HEK293T (cell line): ENCODE data around the gene MMP11.

Source experiments
- CTCF ChIA-PET: fragments of 350-600 bp; formaldehyde crosslinking; extraction: SDS; loops from one replicate; lab custom pipeline; 2021; ENCODE audit warnings: antibody characterized with exemption, inconsistent platforms; lab: Yijun Ruan, JAX
- POLR2A ChIA-PET: fragments of 350-600 bp; formaldehyde crosslinking; extraction: SDS; loops from one replicate; lab custom pipeline; 2020; ENCODE audit warnings: antibody characterized with exemption, inconsistent platforms; lab: Yijun Ruan, JAX
- DNase-seq: peaks from one replicate; pipeline ENCODE4 v3.0.0; 2012; ENCODE audit warnings: mixed read lengths; ENCODE audit errors: extremely low spot score
- ARNT ChIP-seq: fragments of 450-650 bp; IDR thresholded peaks from 2 replicates; pipeline ENCODE4 v1.6.1; 2017; ENCODE audit warnings: mild to moderate bottlenecking
- BHLHE40 ChIP-seq: fragments of 450-650 bp; IDR thresholded peaks from 2 replicates; pipeline ENCODE4 v1.6.1; 2016; ENCODE audit warnings: mild to moderate bottlenecking, moderate library complexity, borderline replicate concordance
- CTBP1 ChIP-seq: fragments of 450-650 bp; IDR thresholded peaks from 2 replicates; pipeline ENCODE4 v1.6.1; 2016; ENCODE audit warnings: borderline replicate concordance
- ELF4 ChIP-seq: fragments of 450-650 bp; IDR thresholded peaks from 2 replicates; pipeline ENCODE4 v1.6.1; 2017; ENCODE audit warnings: antibody characterized with exemption
- FOXA1 ChIP-seq: fragments of 450-650 bp; IDR thresholded peaks from 2 replicates; pipeline ENCODE4 v1.6.1; 2016; ENCODE audit warnings: mild to moderate bottlenecking
- FOXK2 ChIP-seq: fragments of 450-650 bp; IDR thresholded peaks from 2 replicates; pipeline ENCODE4 v1.6.1; 2016; ENCODE audit warnings: mild to moderate bottlenecking
- FOXM1 ChIP-seq: fragments of 450-650 bp; IDR thresholded peaks from 2 replicates; pipeline ENCODE4 v1.6.1; 2017; ENCODE audit warnings: mild to moderate bottlenecking, borderline replicate concordance
- HDGF ChIP-seq: fragments of 450-650 bp; IDR thresholded peaks from 2 replicates; pipeline ENCODE4 v1.6.1; 2017; ENCODE audit warnings: antibody characterized with exemption, borderline replicate concordance
- L3MBTL2 ChIP-seq: fragments of 450-650 bp; conservative IDR thresholded peaks from 2 replicates; pipeline ENCODE4 v1.6.1; 2016; ENCODE audit warnings: mild to moderate bottlenecking
- LEF1 ChIP-seq: fragments of 450-650 bp; IDR thresholded peaks from 2 replicates; pipeline ENCODE4 v1.6.1; 2017; ENCODE audit warnings: mild to moderate bottlenecking, borderline replicate concordance
- NFRKB ChIP-seq: fragments of 450-650 bp; IDR thresholded peaks from 2 replicates; pipeline ENCODE4 v1.6.1; 2016; ENCODE audit warnings: mild to moderate bottlenecking, moderate library complexity
- SP1 ChIP-seq: fragments of 450-650 bp; IDR thresholded peaks from 2 replicates; pipeline ENCODE4 v1.6.1; 2017
- SUZ12 ChIP-seq: fragments of 450-650 bp; IDR thresholded peaks from 2 replicates; pipeline ENCODE4 v1.6.1; 2016; ENCODE audit warnings: mild to moderate bottlenecking
- TARDBP ChIP-seq: fragments of 450-650 bp; IDR thresholded peaks from 2 replicates; pipeline ENCODE4 v1.6.1; 2016
- ZNF384 ChIP-seq: fragments of 450-650 bp; IDR thresholded peaks from 2 replicates; pipeline ENCODE4 v1.6.1; 2016
- TF ChIP-seq, protein P1 (sequence below): fragments of 450-650 bp; IDR thresholded peaks from 2 replicates; pipeline ENCODE4 v1.6.1; 2016

The MMP11 gene

DNA sequence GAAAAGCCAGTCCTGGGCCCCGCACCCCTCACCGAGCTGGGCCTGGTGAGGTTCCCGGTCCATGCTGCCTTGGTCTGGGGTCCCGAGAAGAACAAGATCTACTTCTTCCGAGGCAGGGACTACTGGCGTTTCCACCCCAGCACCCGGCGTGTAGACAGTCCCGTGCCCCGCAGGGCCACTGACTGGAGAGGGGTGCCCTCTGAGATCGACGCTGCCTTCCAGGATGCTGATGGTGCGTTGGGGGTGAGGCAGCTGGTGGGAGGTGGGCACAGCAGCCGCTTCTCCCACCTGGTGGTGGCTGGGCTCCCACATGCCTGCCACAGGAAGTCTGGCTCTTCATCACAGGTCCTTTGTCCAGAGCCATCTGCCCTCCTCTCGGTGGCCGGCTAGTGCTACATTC, 9.6 kb downstream of the MMP11 start:
- CTCF ChIA-PET: no interaction called here
- no peak for DNase-seq
- TF ChIP-seq BHLHE40: no peak
- no peak for TF ChIP-seq ARNT
- no peak for TF ChIP-seq FOXM1
- no peak for TF ChIP-seq FOXA1
- TF ChIP-seq SP1: no peak
- TF ChIP-seq LEF1: no peak
- POLR2A ChIA-PET: interaction anchor here (0.9 kb wide), 1 partner anchor 76 kb away, joined by 3 read pairs; the partner anchor contains the start of gene SLC2A11

DNA sequence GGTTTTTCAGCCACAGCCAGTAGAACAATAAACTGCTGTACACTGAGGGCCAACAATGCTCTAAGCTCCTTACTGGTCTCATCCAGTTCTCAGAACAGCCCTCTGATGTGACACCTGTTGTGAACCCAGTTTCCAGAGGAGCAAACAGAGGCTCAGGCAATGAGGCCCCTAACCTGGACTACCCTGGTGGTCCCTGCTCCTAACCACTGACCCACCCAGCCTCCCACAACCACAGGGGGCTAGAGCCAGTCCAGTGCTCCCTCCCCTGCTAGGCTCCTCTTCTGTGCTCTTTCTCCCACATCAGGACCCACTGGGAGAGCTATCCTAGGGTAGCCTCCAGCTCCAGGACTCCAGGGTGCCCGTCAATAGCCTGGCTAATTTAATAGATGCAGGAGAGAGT, 10.1 kb downstream of the MMP11 start:
- DNase-seq: no peak
- CTCF ChIA-PET: no interaction called here

DNA sequence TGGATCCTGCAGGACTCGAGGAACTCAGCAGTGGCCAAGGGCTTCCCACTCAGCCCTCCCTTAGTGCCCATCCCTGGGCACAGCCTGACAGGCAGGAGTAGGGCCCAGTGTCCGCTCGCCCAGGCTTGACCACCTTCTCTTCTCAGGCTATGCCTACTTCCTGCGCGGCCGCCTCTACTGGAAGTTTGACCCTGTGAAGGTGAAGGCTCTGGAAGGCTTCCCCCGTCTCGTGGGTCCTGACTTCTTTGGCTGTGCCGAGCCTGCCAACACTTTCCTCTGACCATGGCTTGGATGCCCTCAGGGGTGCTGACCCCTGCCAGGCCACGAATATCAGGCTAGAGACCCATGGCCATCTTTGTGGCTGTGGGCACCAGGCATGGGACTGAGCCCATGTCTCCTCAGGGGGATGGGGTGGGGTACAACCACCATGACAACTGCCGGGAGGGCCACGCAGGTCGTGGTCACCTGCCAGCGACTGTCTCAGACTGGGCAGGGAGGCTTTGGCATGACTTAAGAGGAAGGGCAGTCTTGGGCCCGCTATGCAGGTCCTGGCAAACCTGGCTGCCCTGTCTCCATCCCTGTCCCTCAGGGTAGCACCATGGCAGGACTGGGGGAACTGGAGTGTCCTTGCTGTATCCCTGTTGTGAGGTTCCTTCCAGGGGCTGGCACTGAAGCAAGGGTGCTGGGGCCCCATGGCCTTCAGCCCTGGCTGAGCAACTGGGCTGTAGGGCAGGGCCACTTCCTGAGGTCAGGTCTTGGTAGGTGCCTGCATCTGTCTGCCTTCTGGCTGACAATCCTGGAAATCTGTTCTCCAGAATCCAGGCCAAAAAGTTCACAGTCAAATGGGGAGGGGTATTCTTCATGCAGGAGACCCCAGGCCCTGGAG, 10.9 kb downstream of the MMP11 start:
- CTCF ChIA-PET: no interaction called here
- DNase-seq: no peak
- POLR2A ChIA-PET: interaction anchor here (4.2 kb wide), 1 partner anchor 8 kb away, joined by 23 read pairs; no protein-coding TSS in a partner anchor
- TF ChIP-seq ZNF384: no peak
- no peak for TF ChIP-seq HDGF

More for the DNA sequence above, 10.1 kb downstream of the MMP11 start:
- TF ChIP-seq NFRKB (no peak), LEF1 (no peak), FOXA1 (no peak), FOXK2 (no peak), FOXM1 (no peak)
- TF ChIP-seq, protein P1, sequence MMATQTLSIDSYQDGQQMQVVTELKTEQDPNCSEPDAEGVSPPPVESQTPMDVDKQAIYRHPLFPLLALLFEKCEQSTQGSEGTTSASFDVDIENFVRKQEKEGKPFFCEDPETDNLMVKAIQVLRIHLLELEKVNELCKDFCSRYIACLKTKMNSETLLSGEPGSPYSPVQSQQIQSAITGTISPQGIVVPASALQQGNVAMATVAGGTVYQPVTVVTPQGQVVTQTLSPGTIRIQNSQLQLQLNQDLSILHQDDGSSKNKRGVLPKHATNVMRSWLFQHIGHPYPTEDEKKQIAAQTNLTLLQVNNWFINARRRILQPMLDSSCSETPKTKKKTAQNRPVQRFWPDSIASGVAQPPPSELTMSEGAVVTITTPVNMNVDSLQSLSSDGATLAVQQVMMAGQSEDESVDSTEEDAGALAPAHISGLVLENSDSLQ: no peak
- POLR2A ChIA-PET: no interaction called here

DNA sequence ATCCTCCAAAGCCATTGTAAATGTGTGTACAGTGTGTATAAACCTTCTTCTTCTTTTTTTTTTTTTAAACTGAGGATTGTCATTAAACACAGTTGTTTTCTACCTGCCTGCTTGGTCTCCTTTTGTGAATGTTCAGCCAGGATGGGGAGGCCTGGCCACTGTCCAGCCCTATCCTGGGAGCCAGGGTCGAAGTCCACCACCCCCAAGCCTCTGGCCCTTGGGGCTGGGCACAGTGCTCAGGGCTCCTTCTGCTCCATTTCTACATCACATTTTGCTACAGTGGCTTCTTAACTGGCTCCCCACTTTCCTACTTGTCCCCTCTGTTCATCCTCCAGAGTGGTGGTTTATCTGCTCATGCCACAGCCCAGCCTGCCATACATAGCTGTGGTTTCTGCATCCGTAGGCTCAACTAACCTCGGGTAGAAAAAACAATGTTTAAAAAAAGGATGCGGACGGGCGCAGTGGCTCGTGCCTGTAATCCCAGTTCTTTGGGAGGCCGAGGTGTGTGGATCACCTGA, 11.6 kb downstream of the MMP11 start:
- ChIA-PET POLR2A (interaction anchor here (1.0 to 4.2 kb wide), 2 partner anchors 9 to 17 kb away, joined by 3 to 23 read pairs; no protein-coding TSS in a partner anchor), CTCF (interaction anchor here (0.9 to 1.3 kb wide), 2 partner anchors 10 to 65 kb away, joined by 3 to 4 read pairs; no protein-coding TSS in a partner anchor)
- TF ChIP-seq CTBP1: no peak
- TF ChIP-seq SP1: no peak
- TF ChIP-seq HDGF: no peak
- TF ChIP-seq FOXM1: no peak
- TF ChIP-seq ELF4: no peak
- TF ChIP-seq L3MBTL2: no peak
- TF ChIP-seq ARNT: no peak
- no peak for TF ChIP-seq BHLHE40
- TF ChIP-seq SUZ12: no peak
- TF ChIP-seq, protein P1: no peak
- no peak for TF ChIP-seq NFRKB
- no peak for TF ChIP-seq FOXA1
- TF ChIP-seq ZNF384: no peak
- no peak for TF ChIP-seq TARDBP
- no peak for TF ChIP-seq FOXK2
- no peak for TF ChIP-seq LEF1
- no peak for DNase-seq

DNA sequence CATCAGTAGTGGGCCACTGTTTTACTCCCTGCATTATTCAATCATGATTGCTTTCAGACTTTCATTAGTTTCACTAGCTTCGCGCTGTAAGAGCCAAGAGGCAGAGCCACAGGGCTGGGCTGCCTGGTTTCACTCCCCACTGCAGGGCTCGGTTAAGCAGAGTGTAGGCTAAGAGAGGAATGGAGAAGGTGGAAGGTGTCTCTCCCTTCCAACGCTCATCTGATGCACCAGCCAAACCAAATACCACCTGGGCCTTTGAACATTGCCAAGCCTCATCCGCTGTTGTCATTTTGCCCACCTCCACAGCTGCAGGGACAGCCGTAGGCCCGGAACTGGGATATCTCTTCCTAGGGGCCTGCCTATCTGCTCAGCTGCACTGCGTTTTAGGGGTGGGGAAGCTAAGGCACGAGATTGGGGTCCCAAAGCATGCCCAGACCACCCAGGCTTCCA, 13.6 kb downstream of the MMP11 start:
- ChIA-PET CTCF (no interaction called here), POLR2A (interaction anchor here (0.9 to 4.2 kb wide), 6 partner anchors 9 to 127 kb away, joined by 3 to 23 read pairs (median 4); partner anchors contain the start of genes MMP11, SLC2A11 and ZNF70)
- DNase-seq: no peak
- no peak for TF ChIP-seq TARDBP
- no peak for TF ChIP-seq BHLHE40
- TF ChIP-seq ELF4: no peak
- TF ChIP-seq NFRKB: no peak
- no peak for TF ChIP-seq HDGF
- no peak for TF ChIP-seq FOXA1
- TF ChIP-seq FOXK2: no peak
- no peak for TF ChIP-seq FOXM1
- no peak for TF ChIP-seq ARNT

DNA sequence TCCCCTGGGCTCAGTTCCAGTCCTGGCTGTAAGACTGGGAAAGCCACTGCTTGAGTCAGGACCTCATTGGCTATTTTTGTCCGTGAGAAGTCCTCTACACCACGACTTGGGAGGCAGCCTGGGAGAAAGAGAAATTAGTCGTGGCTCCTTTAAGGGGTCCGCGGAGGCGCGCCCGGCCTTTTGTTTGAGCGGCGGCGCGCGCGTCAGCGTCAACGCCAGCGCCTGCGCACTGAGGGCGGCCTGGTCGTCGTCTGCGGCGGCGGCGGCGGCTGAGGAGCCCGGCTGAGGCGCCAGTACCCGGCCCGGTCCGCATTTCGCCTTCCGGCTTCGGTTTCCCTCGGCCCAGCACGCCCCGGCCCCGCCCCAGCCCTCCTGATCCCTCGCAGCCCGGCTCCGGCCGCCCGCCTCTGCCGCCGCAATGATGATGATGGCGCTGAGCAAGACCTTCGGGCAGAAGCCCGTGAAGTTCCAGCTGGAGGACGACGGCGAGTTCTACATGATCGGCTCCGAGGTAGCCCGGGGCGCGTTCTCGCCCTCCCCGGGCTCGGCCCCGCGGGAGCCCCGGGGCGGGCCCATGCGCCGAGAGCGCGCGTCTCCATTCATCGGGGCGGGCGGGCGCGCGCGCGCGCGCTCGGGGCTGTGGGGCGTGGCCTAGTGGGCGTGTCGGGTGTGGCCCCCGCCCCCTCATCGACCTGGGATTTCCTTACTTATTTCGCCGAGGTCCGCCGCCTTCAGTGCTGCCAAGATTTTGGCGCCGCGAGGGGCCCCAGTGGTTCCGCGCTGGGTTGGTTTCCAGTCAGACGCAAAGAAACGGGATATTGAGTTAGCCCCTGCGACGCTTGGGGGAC, 14.3 kb downstream of the MMP11 start, which contains the start of gene SMARCB1:
SMARCB1 (plus strand) TSS at position 215 of the 848 bp plus-strand sequence; CDS start at position 419, 204 bp downstream.
- POLR2A ChIA-PET: interaction anchor here (0.6 to 4.2 kb wide), 8 partner anchors 9 to 127 kb away, joined by 3 to 23 read pairs (median 4); partner anchors contain the start of genes CHCHD10, SLC2A11 and ZNF70
- no peak for TF ChIP-seq HDGF
- TF ChIP-seq, protein P1: peak; percentile 15; the same call in 1 of the 2 replicates
- no peak; the same call in 1 of the 2 replicates for TF ChIP-seq BHLHE40
- peak; percentile 98 for DNase-seq
- CTCF ChIA-PET: interaction anchor here (1.0 kb wide), 1 partner anchor 11 kb away, joined by 3 read pairs; no protein-coding TSS in a partner anchor
